Measurements from ENCODE around the gene MAP2K1. TPM values are rescaled to one million over a fixed set of nuclear protein-coding genes. Genes with fewer than 3 reads are reported as not detected.

The MAP2K1 gene
- total RNA-seq, 4 donors from 2014 or later, result 29.0 to 53.4 (median 45.3) TPM

DNA sequence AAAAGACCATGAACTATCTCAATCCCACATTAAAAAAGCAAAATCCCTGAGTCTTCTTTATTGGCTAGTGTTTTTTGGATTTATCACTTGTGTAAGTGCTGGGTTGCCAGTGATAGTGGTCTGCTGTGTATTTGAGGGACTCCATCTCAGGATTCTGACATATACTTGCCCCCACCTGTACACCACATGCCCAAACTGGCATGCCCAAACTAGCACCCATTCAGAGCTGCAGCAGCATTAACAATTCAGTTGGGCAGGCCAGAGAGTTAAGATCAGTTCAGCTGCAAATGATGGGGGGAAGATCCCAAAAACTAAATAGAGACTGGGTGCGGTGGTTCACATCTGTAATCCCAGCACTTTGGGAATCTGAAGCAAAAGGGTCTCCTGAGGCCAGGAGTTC is 23.9 kb upstream of the MAP2K1 start:
- H3K4me3 ChIP-seq, result no peak overlapping the region
- no peaks in the 10 kb centered on the region for H3K9me3 ChIP-seq
- 47% methylated on average over 1 of the region's 1 CpG; no CpG with 5 or more reads in 1 of the 2 donors for WGBS, 2 donors
- intact Hi-C loops (cut with DNase I), result no loop called here
- peaks cover 0 to 11% (median 0%) of the 10 kb centered on the region in 3 donors for H3K4me1 ChIP-seq
- no peak overlapping the region for H3K27ac ChIP-seq
- H3K27me3 ChIP-seq, result no peaks in the 10 kb centered on the region
- H3K36me3 ChIP-seq, result no peaks in the 10 kb centered on the region
- no peak for DNase-seq
- TF ChIP-seq, protein P1, sequence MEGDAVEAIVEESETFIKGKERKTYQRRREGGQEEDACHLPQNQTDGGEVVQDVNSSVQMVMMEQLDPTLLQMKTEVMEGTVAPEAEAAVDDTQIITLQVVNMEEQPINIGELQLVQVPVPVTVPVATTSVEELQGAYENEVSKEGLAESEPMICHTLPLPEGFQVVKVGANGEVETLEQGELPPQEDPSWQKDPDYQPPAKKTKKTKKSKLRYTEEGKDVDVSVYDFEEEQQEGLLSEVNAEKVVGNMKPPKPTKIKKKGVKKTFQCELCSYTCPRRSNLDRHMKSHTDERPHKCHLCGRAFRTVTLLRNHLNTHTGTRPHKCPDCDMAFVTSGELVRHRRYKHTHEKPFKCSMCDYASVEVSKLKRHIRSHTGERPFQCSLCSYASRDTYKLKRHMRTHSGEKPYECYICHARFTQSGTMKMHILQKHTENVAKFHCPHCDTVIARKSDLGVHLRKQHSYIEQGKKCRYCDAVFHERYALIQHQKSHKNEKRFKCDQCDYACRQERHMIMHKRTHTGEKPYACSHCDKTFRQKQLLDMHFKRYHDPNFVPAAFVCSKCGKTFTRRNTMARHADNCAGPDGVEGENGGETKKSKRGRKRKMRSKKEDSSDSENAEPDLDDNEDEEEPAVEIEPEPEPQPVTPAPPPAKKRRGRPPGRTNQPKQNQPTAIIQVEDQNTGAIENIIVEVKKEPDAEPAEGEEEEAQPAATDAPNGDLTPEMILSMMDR (IDR thresholded peaks at IDR 0.05), result no peak
- no peak for TF ChIP-seq POLR2A (IDR thresholded peaks at IDR 0.05)

DNA sequence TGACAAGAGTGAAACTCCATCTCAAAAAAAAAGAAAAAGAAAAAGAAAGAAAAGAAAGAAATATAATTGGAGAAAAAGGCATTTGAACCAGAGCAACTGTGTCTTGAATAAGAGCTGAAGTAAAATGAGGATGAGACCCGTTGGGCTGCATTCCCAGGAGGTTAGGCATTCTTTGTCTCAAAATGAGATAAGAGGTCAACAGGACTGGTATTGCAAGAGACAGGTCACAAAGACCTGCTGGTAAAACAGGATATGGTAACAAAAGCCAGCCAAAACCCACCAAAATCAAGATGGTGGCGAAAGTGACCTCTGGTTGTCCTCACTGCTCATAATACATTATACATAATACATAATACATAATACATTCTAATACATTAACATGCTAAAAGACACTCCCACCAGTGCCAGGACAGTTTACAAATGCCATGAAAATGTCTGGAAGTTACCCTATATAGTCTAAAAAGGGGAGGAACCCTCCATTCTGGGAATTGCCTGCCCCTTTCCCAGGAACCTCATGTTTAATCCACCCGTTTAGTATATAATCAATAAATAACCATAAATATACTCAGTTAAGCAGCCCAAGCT is 21.7 kb upstream of the MAP2K1 start:
- TF ChIP-seq, protein P1 (IDR thresholded peaks at IDR 0.05), result no peak
- no peak for TF ChIP-seq POLR2A (IDR thresholded peaks at IDR 0.05)
- WGBS, 2 donors, result 81 to 96% methylated on average over 3 of the region's 3 CpGs

DNA sequence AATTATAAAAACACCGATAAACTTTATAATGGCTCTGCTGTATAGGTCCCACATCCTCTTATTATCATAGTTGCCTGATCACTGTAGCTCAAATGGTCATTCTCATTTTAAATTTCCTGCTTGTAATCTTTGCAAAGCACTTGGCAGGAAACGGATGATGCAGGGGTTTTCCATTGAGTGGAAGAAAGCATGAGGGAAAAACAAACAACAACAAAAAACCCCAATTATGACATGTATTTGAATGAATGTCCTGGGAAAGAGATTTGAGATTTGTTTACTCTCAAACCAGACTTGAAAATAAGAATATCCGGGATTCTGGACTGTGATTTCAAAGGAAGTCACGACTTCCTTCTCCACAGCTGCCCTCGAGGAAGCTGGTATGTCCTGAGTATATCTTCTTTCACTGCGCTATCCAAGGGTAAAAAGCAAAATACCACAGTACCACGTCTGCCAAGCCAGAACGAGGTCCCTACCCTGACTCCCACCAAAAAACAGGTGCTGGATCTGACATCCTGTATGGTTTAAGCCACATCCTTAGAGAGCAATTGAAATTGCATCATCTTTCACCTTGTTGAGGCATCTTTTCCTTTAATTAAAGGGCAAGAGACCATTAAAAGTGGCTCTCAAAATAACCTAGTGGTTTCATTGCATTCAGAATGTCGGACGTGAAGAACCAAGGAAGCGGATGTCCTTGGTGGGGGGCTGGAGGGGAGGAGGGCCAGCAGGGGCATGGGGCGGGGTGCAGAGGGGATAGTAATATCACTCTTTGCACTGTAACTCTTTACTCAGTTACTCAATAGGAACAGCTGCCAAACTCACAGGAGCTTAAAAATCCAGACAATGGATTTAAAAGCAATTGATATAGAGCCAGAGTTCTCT is 16.7 kb upstream of the MAP2K1 start:
- intact Hi-C loops (cut with DNase I), result no loop called here
- H3K27me3 ChIP-seq, result no peaks in the 10 kb centered on the region
- 11 to 16% methylated on average over 12 of the region's 12 CpGs for WGBS, 2 donors
- H3K36me3 ChIP-seq, result no peaks in the 10 kb centered on the region
- peaks cover 0 to 10% (median 0%) of the 10 kb centered on the region in 3 donors for H3K9me3 ChIP-seq
- no peak for DNase-seq
- peak overlapping the region in 3 of 4 donors; percentile 33 to 62 (median 39) for H3K4me3 ChIP-seq
- TF ChIP-seq, protein P1 (IDR thresholded peaks at IDR 0.05), result no peak
- TF ChIP-seq POLR2A (IDR thresholded peaks at IDR 0.05), result no peak
- peaks cover 0 to 17% (median 12%) of the 10 kb centered on the region in 3 donors for H3K4me1 ChIP-seq
- H3K27ac ChIP-seq, result peak overlapping the region; percentile 68 to 84 (median 75)

More for the DNA sequence above, 21.7 kb upstream of the MAP2K1 start:
- DNase-seq, result no peak
- no peak overlapping the region for H3K27ac ChIP-seq
- H3K9me3 ChIP-seq, result no peaks in the 10 kb centered on the region
- intact Hi-C loops (cut with DNase I), result no loop called here
- H3K27me3 ChIP-seq, result no peaks in the 10 kb centered on the region
- H3K36me3 ChIP-seq, result no peaks in the 10 kb centered on the region
- peaks cover 0 to 18% (median 5%) of the 10 kb centered on the region in 3 donors for H3K4me1 ChIP-seq
- no peak overlapping the region for H3K4me3 ChIP-seq

DNA sequence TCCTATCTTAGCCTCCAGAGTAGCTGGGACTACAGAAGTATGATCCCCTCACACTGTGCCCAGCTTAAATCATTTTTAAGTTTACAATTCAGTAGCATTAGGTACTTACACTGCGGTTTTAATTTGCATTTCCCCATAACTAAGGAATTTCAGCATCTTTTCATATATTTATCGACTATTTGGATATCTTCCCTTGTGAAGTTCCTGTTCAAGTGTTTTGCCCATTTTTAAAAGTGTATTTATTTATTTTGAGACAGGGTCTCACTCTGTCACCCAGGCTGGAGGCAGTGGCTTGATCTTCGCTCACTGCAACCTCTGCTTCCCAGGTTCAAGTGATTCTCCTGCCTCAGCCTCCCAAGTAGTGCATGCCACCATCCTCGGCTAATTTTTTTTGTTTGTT is 12.5 kb upstream of the MAP2K1 start:
- Histone ChIP-seq H3K27ac (no peak overlapping the region), H3K4me1 (peaks cover 0 to 17% (median 12%) of the 10 kb centered on the region in 3 donors), H3K36me3 (no peaks in the 10 kb centered on the region), H3K27me3 (no peaks in the 10 kb centered on the region), H3K4me3 (no peak overlapping the region), H3K9me3 (peaks cover 0 to 10% (median 0%) of the 10 kb centered on the region in 3 donors)
- no peak for TF ChIP-seq POLR2A (IDR thresholded peaks at IDR 0.05)
- TF ChIP-seq, protein P1 (IDR thresholded peaks at IDR 0.05), result no peak
- no peak for DNase-seq
- intact Hi-C loops (cut with DNase I), result no loop called here
- 95 to 98% methylated on average over 4 of the region's 4 CpGs for WGBS, 2 donors
